A549 (cell line): ENCODE data around the gene MYH11. TPM values are rescaled to one million over a fixed set of nuclear protein-coding genes. Genes with fewer than 3 reads are reported as not detected.

ENCODE experiments used
- ATAC-seq, 2 experiments: fragments of 200-7000 bp in 1 of 2; fragments of >200 bp in 1 of 2; cut with Nextera tagmentation in 1 of 2; cut with Tn5 transposase in 1 of 2; 3 replicates each; pipeline versions ENCODE4 v1.8.0 to v1.9.1; 2018 to 2020; ENCODE audit warnings: mild to moderate bottlenecking in 1 of 2, moderate library complexity in 1 of 2
- CTCF ChIA-PET: fragments of 300-600 bp; sonication (Branson Sonifier 250); formaldehyde crosslinking; extraction: SDS; loops from one replicate; lab custom pipeline; 2021; ENCODE audit warnings: antibody characterized with exemption, inconsistent platforms; lab: Yijun Ruan, JAX
- POLR2A ChIA-PET: fragments of 350-600 bp; formaldehyde crosslinking; extraction: SDS; loops from one replicate; lab custom pipeline; 2021; ENCODE audit warnings: antibody characterized with exemption, inconsistent platforms; lab: Yijun Ruan, JAX
- DNase-seq, 2 experiments: peaks; one replicate each; pipeline versions ENCODE4 v3.0.0 to v3.0.0-alpha.2; 2011 to 2016; ENCODE audit warnings: low read depth in 1 of 2, low spot score in 1 of 2
- FAIRE-seq: peaks from 2 replicates; lab custom pipeline; 2011; peaks lifted over from hg19 to GRCh38; lab: Jason Lieb, UNC
- H3K27ac ChIP-seq, 2 experiments: fragments of >200 bp; sonication (Bioruptor Twin); formaldehyde crosslinking; 3 replicates each; pipeline ENCODE4 v1.5.1; 2016 to 2017
- H3K4me1 ChIP-seq: fragments of >200 bp; sonication (Bioruptor Twin); formaldehyde crosslinking; 3 replicates; pipeline ENCODE4 v1.6.1; 2016
- H3K4me2 ChIP-seq: fragments of >200 bp; sonication (Bioruptor Twin); formaldehyde crosslinking; 3 replicates; pipeline ENCODE4 v1.6.1; 2016
- H3K4me3 ChIP-seq: fragments of >200 bp; sonication (Bioruptor Twin); formaldehyde crosslinking; 3 replicates; pipeline ENCODE4 v1.5.1; 2016
- H3K9me3 ChIP-seq: fragments of >200 bp; sonication (Bioruptor Twin); formaldehyde crosslinking; 3 replicates; pipeline ENCODE4 v1.6.1; 2016
- BCL3 ChIP-seq: fragments of >200 bp; sonication (Bioruptor Twin); formaldehyde crosslinking; IDR thresholded peaks from 3 replicates; pipeline ENCODE4 v1.6.1; 2016
- E2F6 ChIP-seq: IDR thresholded peaks from 2 replicates; pipeline ENCODE4 v1.6.1; 2012; ENCODE audit warnings: low read depth, borderline replicate concordance
- EHMT2 ChIP-seq: fragments of 200-600 bp; sonication (generic); IDR thresholded peaks from 2 replicates; pipeline ENCODE4 v1.6.1; 2016; ENCODE audit warnings: antibody characterized with exemption, low read depth, mild to moderate bottlenecking, moderate library complexity
- EP300 ChIP-seq, 2 experiments: fragments of >200 bp; sonication (Bioruptor Twin); formaldehyde crosslinking; IDR thresholded peaks; 2 replicates in 1 of 2; 3 replicates in 1 of 2; pipeline ENCODE4 v1.6.1; 2016 to 2017
- FOSB ChIP-seq: fragments of 250-450 bp; sonication (Bioruptor Pico); IDR thresholded peaks from 2 replicates; pipeline ENCODE4 v1.5.0; 2020; ENCODE audit warnings: mild to moderate bottlenecking, moderate library complexity
- FOXS1 ChIP-seq: fragments of 250-450 bp; sonication (Bioruptor Pico); IDR thresholded peaks from 2 replicates; pipeline ENCODE4 v1.5.0; 2020; ENCODE audit warnings: mild to moderate bottlenecking, moderate library complexity
- GATA3 ChIP-seq: IDR thresholded peaks from 2 replicates; pipeline ENCODE4 v1.6.1; 2012; ENCODE audit warnings: borderline replicate concordance
- HDAC2 ChIP-seq: fragments of 200-600 bp; sonication (generic); IDR thresholded peaks from 2 replicates; pipeline ENCODE4 v1.6.1; 2016
- KDM1A ChIP-seq: fragments of 200-600 bp; sonication (generic); IDR thresholded peaks from 2 replicates; pipeline ENCODE4 v1.6.1; 2016; ENCODE audit warnings: low read depth, mild to moderate bottlenecking
- MAFK ChIP-seq: fragments of 450-650 bp; IDR thresholded peaks from 2 replicates; pipeline ENCODE4 v1.6.1; 2014; ENCODE audit not compliant: partially characterized antibody
- MAX ChIP-seq: IDR thresholded peaks from 2 replicates; pipeline ENCODE4 v1.6.1; 2012
- NPAS2 ChIP-seq: fragments of 250-450 bp; sonication (Bioruptor Pico); IDR thresholded peaks from 2 replicates; pipeline ENCODE4 v1.8.0; 2022; ENCODE audit warnings: mild to moderate bottlenecking, moderate library complexity, borderline replicate concordance
- NR3C1 ChIP-seq: fragments of >200 bp; sonication (Bioruptor Twin); formaldehyde crosslinking; IDR thresholded peaks from 3 replicates; pipeline ENCODE4 v1.6.1; 2017
- PBX3 ChIP-seq: IDR thresholded peaks from 2 replicates; pipeline ENCODE4 v1.6.1; 2012
- PHF8 ChIP-seq: fragments of 200-600 bp; sonication (generic); IDR thresholded peaks from 2 replicates; pipeline ENCODE4 v1.6.1; 2016; ENCODE audit warnings: low read depth, mild to moderate bottlenecking, antibody characterized with exemption, moderate library complexity, borderline replicate concordance
- POLR2A ChIP-seq: IDR thresholded peaks from 2 replicates; pipeline ENCODE4 v1.6.1; 2012; ENCODE audit warnings: mild to moderate bottlenecking, low read length
- POLR2AphosphoS2 ChIP-seq: conservative IDR thresholded peaks from 2 replicates; pipeline ENCODE4 v1.6.1; 2012; ENCODE audit warnings: low read length, improper control_type of control experiment, inconsistent platforms
- RAD21 ChIP-seq, 2 experiments: fragments of >200 bp in 1 of 2; sonication (Bioruptor Twin) in 1 of 2; formaldehyde crosslinking in 1 of 2; IDR thresholded peaks in 1 of 2; conservative IDR thresholded peaks in 1 of 2; 2 replicates in 1 of 2; 3 replicates in 1 of 2; pipeline ENCODE4 v1.6.1; 2012 to 2018; ENCODE audit warnings: inconsistent platforms in 1 of 2
- RARB ChIP-seq: fragments of 250-450 bp; sonication (Bioruptor Pico); IDR thresholded peaks from 2 replicates; pipeline ENCODE4 v1.8.0; 2021; ENCODE audit warnings: mild to moderate bottlenecking, moderate library complexity
- SMC3 ChIP-seq: fragments of >200 bp; sonication (Bioruptor Twin); formaldehyde crosslinking; IDR thresholded peaks from 3 replicates; pipeline ENCODE4 v1.6.1; 2018; ENCODE audit warnings: inconsistent platforms
- USF2 ChIP-seq: fragments of 450-650 bp; IDR thresholded peaks from 2 replicates; pipeline ENCODE4 v1.6.1; 2014; ENCODE audit warnings: antibody characterized with exemption
- ZC3H11A ChIP-seq: fragments of 450-650 bp; IDR thresholded peaks from 2 replicates; pipeline ENCODE4 v1.6.1; 2014; ENCODE audit warnings: antibody characterized with exemption, mild to moderate bottlenecking
- ZSCAN20 ChIP-seq: fragments of 250-450 bp; sonication (Bioruptor Pico); IDR thresholded peaks from 2 replicates; pipeline ENCODE4 v1.8.0; 2022; ENCODE audit warnings: mild to moderate bottlenecking, moderate library complexity
- WGBS: methylation state at CpG from one replicate; pipeline ENCODE4 v1.1.6; 2017; ENCODE audit errors: missing lambda C conversion rate; 5-methylcytosine and 5-hydroxymethylcytosine counted together
- polyA plus RNA-seq, 4 experiments: library from polyadenylated mRNA; depleted of rRNA in 3 of 4; stranded (reverse); fragments of >200 nt; fragmentation: RNase III in 1 of 4; extraction: RNeasy Plus Mini Kit Qiagen cat#74134 plus additional on column Dnase treatment in 1 of 4; gene quantifications; 2 replicates in 3 of 4; 3 replicates in 1 of 4; pipeline ENCODE4 v1.2.3, GENCODE V29; 2011 to 2017

MYH11 gene
- polyA plus RNA-seq, 2 of the 4 experiments (the other 2 are of a cell fraction): 0.03 to 0.09 TPM

- Histone ChIP-seq H3K27ac (no peak overlapping the region), H3K4me1 (no peaks in the 10 kb centered on the region), H3K9me3 (no peaks in the 10 kb centered on the region), H3K4me2 (no peak overlapping the region)
- WGBS: 95% methylated on average over 3 of the region's 3 CpGs
- ATAC-seq (no peak), FAIRE-seq (no peak), DNase-seq (no peak)
- CTCF ChIA-PET: interaction anchor here (0.7 to 1.2 kb wide), 2 partner anchors 16 kb away, joined by 4 read pairs; no protein-coding TSS in a partner anchor
- TF ChIP-seq RARB (CRISPR knock-in tag): no peak
- no peak for TF ChIP-seq PBX3
- TF ChIP-seq SMC3: no peak
- no peak for TF ChIP-seq FOXS1
- TF ChIP-seq MAX: no peak
- TF ChIP-seq RAD21 (conservative IDR thresholded peaks at IDR 0.05 in 1 of 2, IDR thresholded peaks at IDR 0.05 in 1 of 2): no peak
- TF ChIP-seq ZSCAN20 (CRISPR knock-in tag): no peak
- TF ChIP-seq PHF8: no peak
- TF ChIP-seq BCL3: no peak
- no peak for TF ChIP-seq NR3C1
- TF ChIP-seq GATA3: no peak
- TF ChIP-seq, all 56 proteins: peak for 0
- H3K4me3 ChIP-seq: no peak overlapping the region
- POLR2A ChIA-PET: no interaction called here
Observed at GRCh38 chr16:15689290-15689689, 167.5 kb downstream of the MYH11 start.

GRCh38 chr16:15686287-15686686 is 170.5 kb downstream of the MYH11 start:
- DNase-seq (no peak), FAIRE-seq (no peak), ATAC-seq (no peak)
- no peak overlapping the region for H3K4me2 ChIP-seq
- H3K27ac ChIP-seq: no peak overlapping the region
- POLR2A ChIA-PET: no interaction called here
- no peaks in the 10 kb centered on the region for H3K9me3 ChIP-seq
- 92% methylated on average over 2 of the region's 2 CpGs for WGBS
- CTCF ChIA-PET: interaction anchor here (0.6 kb wide), 1 partner anchor 120 kb away, joined by 3 read pairs; no protein-coding TSS in a partner anchor
- TF ChIP-seq PHF8 (no peak), HDAC2 (no peak), SMC3 (no peak), POLR2A (no peak), KDM1A (no peak), FOSB (no peak), ZC3H11A (no peak), EHMT2 (no peak), MAFK (no peak), USF2 (no peak), E2F6 (no peak), NPAS2 (CRISPR knock-in tag) (no peak), NR3C1 (no peak), POLR2AphosphoS2 (no peak), EP300 (IDR thresholded peaks at IDR 0.05) (no peak)
- no peak overlapping the region for H3K4me3 ChIP-seq
- H3K4me1 ChIP-seq: peaks cover 12% of the 10 kb centered on the region; the same call in 2 of the 3 replicates
